A549 treated with AZD9567 at 1 μM for 4 hours (cell line): ENCODE data around the gene RAD52. TPM values are rescaled to one million over a fixed set of nuclear protein-coding genes. Genes with fewer than 3 reads are reported as not detected.

ENCODE experiments used
- total RNA-seq: library from RNA; stranded (reverse); fragments of 200-300 nt; extraction: Qiagen RNA extraction; gene quantifications from 5 replicates; pipeline ENCODE4 v1.2.3, GENCODE V29; 2022; ENCODE audit not compliant: insufficient read depth

The RAD52 gene
- 9.0 to 17.2 TPM (median 9.8 TPM) in 5 replicates for total RNA-seq

GRCh38 chr12:949453-950191, at the start of gene RAD52:
Gene RAD52, minus strand, starts transcription at chr12:949694. Its CDS starts 16,636 bp downstream, at chr12:933058.

GRCh38 chr12:990661-991349, 41.3 kb upstream of the RAD52 start, which contains the start of gene ERC1:
Gene ERC1, plus strand, starts transcription at chr12:991223. Its CDS starts 36,681 bp downstream, at chr12:1027904.

Other genes with a start within 250 kb of the RAD52 start
- gene WNK1, start 197.1 kb downstream of the RAD52 start, total RNA-seq: 78.9 to 102 TPM (median 92.7 TPM) in 5 replicates
- 12.5 to 15.0 TPM (median 14.1 TPM) in 5 replicates for gene ERC1, start 41.5 kb upstream of the RAD52 start, total RNA-seq